ENCODE measurements around the gene KATNB1. TPM values are rescaled to one million over a fixed set of nuclear protein-coding genes. Genes with fewer than 3 reads are reported as not detected.

KATNB1 gene
- total and polyA plus RNA-seq, 2 donors (not counting 1 experiment from before 2014, with no cell fraction given): 6.7 to 15.2 TPM

DNA sequence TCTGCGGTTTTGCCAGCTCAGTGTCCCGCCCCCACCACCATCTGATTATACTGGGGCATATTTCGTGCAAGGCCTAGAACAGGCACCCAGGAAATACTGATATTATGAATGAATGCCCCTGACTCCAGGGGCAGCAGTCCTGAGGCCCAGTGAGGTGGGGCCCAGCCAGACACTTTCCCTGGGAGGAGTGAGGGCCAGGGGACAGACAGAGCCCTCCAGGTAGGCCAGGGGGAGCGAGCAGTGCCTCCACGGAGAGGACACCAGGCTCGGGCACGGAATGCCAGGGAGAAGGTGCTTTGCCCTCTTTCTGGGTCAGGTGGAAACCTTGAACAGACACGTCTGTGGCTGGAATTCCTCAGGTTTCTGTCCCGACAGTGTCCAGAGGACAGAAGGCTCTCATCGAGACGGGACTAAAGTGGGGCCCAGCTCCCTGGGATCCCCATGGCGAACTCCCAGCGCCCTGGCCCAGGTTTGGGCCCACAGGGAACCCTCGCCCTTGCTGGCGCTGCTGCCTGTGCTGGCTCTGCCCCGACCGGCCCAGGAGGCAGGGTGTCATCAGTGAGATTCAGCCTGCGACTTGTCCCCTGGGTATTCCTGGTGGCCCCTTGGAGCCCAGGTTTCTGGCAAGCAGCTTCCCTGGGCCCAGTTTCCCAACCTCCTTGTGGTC, 4.3 kb downstream of the KATNB1 start:
- Histone ChIP-seq H3K4me1 (ENCODE audit: control insufficient read depth, extremely low read depth, insufficient read depth, low read length) (peaks cover 13% of the 10 kb centered on the region), H2AFZ (ENCODE audit: low read length) (no peak overlapping the region), H3K27ac (ENCODE audit: insufficient read depth, low read length) (no peak overlapping the region), H3K9ac (ENCODE audit: insufficient read depth, low read length) (no peak overlapping the region), H3K4me3 (replicated peaks in 1 of 4; ENCODE audit: control extremely low read depth in 1 of 4, insufficient read depth in 1 of 4, low read depth in 3 of 4, low read length in 4 of 4) (no peak overlapping the region), H3K79me2 (ENCODE audit: control insufficient read depth, insufficient read depth, low read length) (no peaks in the 10 kb centered on the region), H4K20me1 (ENCODE audit: control insufficient read depth, extremely low read depth, insufficient read depth, low read length) (no peaks in the 10 kb centered on the region), H3K36me3 (ENCODE audit: control insufficient read depth, insufficient read depth, low read length) (no peaks in the 10 kb centered on the region), H3K9me3 (ENCODE audit: control insufficient read depth, insufficient read depth, low read depth, low read length) (no peaks in the 10 kb centered on the region), H3K27me3 (ENCODE audit: control insufficient read depth, insufficient read depth, low read length) (no peaks in the 10 kb centered on the region), H3K4me2 (ENCODE audit: extremely low read depth, insufficient read depth, low read length) (no peak overlapping the region)
- TF ChIP-seq CTCF (conservative IDR thresholded peaks at IDR 0.05 in 1 of 2, IDR thresholded peaks at IDR 0.05 in 1 of 2; ENCODE audit: low read depth in 1 of 2, low read length in 2 of 2) (no peak), EZH2 (IDR thresholded peaks at IDR 0.05; ENCODE audit: low read length, missing control alignments) (no peak)
- no peak for DNase-seq (ENCODE audit: low read depth in 2 of 2)

DNA sequence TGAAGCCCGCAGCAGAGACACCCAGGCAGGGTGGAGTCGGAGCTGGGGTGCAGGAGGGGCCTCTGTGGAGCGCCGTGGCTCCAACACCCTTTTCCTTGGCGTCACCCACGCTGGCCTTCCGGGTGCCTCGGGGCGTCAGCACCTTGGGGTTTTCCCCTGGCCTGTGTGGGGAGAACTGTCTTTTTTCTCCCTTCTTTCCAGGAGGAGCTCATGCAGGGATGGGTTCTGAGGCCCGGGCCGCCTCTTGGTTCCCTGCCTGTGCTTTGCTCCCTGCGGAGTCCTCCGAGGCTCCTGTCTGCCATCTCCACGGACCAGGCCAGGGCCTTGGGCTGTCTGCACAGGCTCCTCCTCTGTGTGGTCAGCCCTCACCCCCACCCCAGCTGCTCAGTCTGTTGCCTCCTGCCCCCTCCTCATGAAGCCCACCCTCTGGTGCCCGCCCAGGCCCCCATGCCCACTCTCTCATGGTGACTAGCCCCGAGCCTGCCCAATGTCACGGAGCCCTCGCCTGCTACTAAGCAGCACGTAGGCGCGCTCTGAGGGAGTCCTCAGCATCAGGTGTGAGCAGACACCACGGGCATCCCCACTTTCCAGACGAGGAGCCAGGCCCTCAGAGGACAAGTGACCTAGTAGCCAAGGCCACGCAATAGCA, 5.0 kb downstream of the KATNB1 start:
- Histone ChIP-seq H3K4me1 (ENCODE audit: control insufficient read depth, extremely low read depth, insufficient read depth, low read length) (peaks cover 13% of the 10 kb centered on the region), H3K9ac (ENCODE audit: insufficient read depth, low read length) (no peak overlapping the region), H3K4me2 (ENCODE audit: extremely low read depth, insufficient read depth, low read length) (no peak overlapping the region), H3K27me3 (ENCODE audit: control insufficient read depth, insufficient read depth, low read length) (no peaks in the 10 kb centered on the region), H3K79me2 (ENCODE audit: control insufficient read depth, insufficient read depth, low read length) (no peaks in the 10 kb centered on the region), H3K4me3 (replicated peaks in 1 of 4; ENCODE audit: control extremely low read depth in 1 of 4, insufficient read depth in 1 of 4, low read depth in 3 of 4, low read length in 4 of 4) (no peak overlapping the region), H2AFZ (ENCODE audit: low read length) (no peak overlapping the region), H3K36me3 (ENCODE audit: control insufficient read depth, insufficient read depth, low read length) (no peaks in the 10 kb centered on the region), H3K27ac (ENCODE audit: insufficient read depth, low read length) (no peak overlapping the region), H3K9me3 (ENCODE audit: control insufficient read depth, insufficient read depth, low read depth, low read length) (no peaks in the 10 kb centered on the region), H4K20me1 (ENCODE audit: control insufficient read depth, extremely low read depth, insufficient read depth, low read length) (no peaks in the 10 kb centered on the region)
- no peak for DNase-seq (ENCODE audit: low read depth in 2 of 2)
- no peak for TF ChIP-seq CTCF (conservative IDR thresholded peaks at IDR 0.05 in 1 of 2, IDR thresholded peaks at IDR 0.05 in 1 of 2; ENCODE audit: low read depth in 1 of 2, low read length in 2 of 2)
- no peak for TF ChIP-seq EZH2 (IDR thresholded peaks at IDR 0.05; ENCODE audit: low read length, missing control alignments)

DNA sequence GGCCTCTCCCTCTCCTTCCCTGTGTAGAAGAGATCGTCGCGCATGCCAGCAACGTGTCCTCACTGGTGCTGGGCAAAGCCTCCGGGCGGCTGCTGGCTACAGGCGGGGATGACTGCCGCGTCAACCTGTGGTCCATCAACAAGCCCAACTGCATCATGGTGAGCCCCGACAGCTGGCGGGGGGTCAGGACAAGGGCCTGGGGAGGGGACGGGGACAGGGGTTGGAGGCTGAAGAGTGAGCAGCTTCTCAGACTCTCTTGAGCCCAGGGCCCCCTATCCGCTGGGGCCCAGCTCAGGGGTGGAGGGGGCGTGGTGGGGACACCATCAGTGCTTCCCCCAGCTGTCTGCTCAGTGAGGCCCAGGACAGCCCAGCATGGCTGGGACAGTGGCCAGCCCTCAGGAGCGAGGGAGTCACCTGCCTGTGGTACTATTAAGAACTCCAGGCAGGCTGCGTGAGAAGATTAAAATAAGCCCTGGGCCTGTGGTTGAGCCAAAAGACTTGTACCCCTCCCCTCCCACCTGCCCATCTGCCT, 6.2 kb downstream of the KATNB1 start:
- H3K4me3 ChIP-seq (replicated peaks in 1 of 4; ENCODE audit: control extremely low read depth in 1 of 4, insufficient read depth in 1 of 4, low read depth in 3 of 4, low read length in 4 of 4): no peak overlapping the region
- H3K27ac ChIP-seq (ENCODE audit: insufficient read depth, low read length): no peak overlapping the region
- no peaks in the 10 kb centered on the region for H3K36me3 ChIP-seq (ENCODE audit: control insufficient read depth, insufficient read depth, low read length)
- H3K4me2 ChIP-seq (ENCODE audit: extremely low read depth, insufficient read depth, low read length): no peak overlapping the region
- no peak overlapping the region for H2AFZ ChIP-seq (ENCODE audit: low read length)
- no peak overlapping the region for H3K9ac ChIP-seq (ENCODE audit: insufficient read depth, low read length)
- TF ChIP-seq CTCF (conservative IDR thresholded peaks at IDR 0.05 in 1 of 2, IDR thresholded peaks at IDR 0.05 in 1 of 2; ENCODE audit: low read depth in 1 of 2, low read length in 2 of 2) (no peak), EZH2 (IDR thresholded peaks at IDR 0.05; ENCODE audit: low read length, missing control alignments) (no peak)
- no peaks in the 10 kb centered on the region for H4K20me1 ChIP-seq (ENCODE audit: control insufficient read depth, extremely low read depth, insufficient read depth, low read length)
- H3K79me2 ChIP-seq (ENCODE audit: control insufficient read depth, insufficient read depth, low read length): no peaks in the 10 kb centered on the region
- no peaks in the 10 kb centered on the region for H3K27me3 ChIP-seq (ENCODE audit: control insufficient read depth, insufficient read depth, low read length)
- peaks cover 9% of the 10 kb centered on the region for H3K4me1 ChIP-seq (ENCODE audit: control insufficient read depth, extremely low read depth, insufficient read depth, low read length)
- H3K9me3 ChIP-seq (ENCODE audit: control insufficient read depth, insufficient read depth, low read depth, low read length): no peaks in the 10 kb centered on the region
- DNase-seq (ENCODE audit: low read depth in 2 of 2): no peak
